Measurements from ENCODE around the gene ZNF311.

GRCh38 chr6:28980852-28981430 lies 24.2 kb downstream of the ZNF311 start:
- TF ChIP-seq CTCF (CRISPR knock-in tag; IDR thresholded peaks at IDR 0.05) (peak; percentile 51), PHF21A (CRISPR knock-in tag; IDR thresholded peaks at IDR 0.05) (peak; percentile 81; the same call in 1 of the 2 replicates), TAF1 (CRISPR knock-in tag; IDR thresholded peaks at IDR 0.05) (no peak), ZFP1 (CRISPR knock-in tag; IDR thresholded peaks at IDR 0.05) (no peak), ZNF136 (CRISPR knock-in tag; IDR thresholded peaks at IDR 0.05; ENCODE audit: low read depth) (no peak), HMGXB4 (CRISPR knock-in tag; IDR thresholded peaks at IDR 0.05; ENCODE audit: borderline replicate concordance in 1 of 2, low read depth in 1 of 2) (peak; percentile 54 to 91; a peak in 3 of 4 replicates), YY1 (IDR thresholded peaks at IDR 0.05; ENCODE audit: insufficient read depth, insufficient replicate concordance, low read depth, low read length) (peak; percentile 46)
